CD4-positive, alpha-beta T cell treated with Interleukin-17A for 4 hours (primary cell): Measurements from ENCODE around the gene TRIM3.
"Not testable (repeated sequence)": the region's sequence is repeated elsewhere in the genome, so short reads cannot be mapped to it uniquely, and the experiment has no call there.

ENCODE experiments used
- DNase-seq: peaks from one replicate; pipeline ENCODE4 v3.0.0-alpha.2; 2020; ENCODE audit warnings: mixed read lengths

TRIM3 gene

GRCh38 chr11:6473451-6474412 is at the start of gene TRIM3:
Gene TRIM3, minus strand, starts transcription at chr11:6473941. Its CDS starts 8,246 bp downstream, at chr11:6465695.
- DNase-seq, result peak; percentile 94

- DNase-seq, result no peak
These were observed 49.5 kb upstream of the TRIM3 start for GRCh38 chr11:6523253-6523652.

- not testable (repeated sequence) for DNase-seq
These were observed 48.2 kb upstream of the TRIM3 start for GRCh38 chr11:6521946-6522345.

- no peak for DNase-seq
These were observed 46.5 kb upstream of the TRIM3 start for GRCh38 chr11:6520265-6520664.

- no peak for DNase-seq
These were observed 43.1 kb upstream of the TRIM3 start for GRCh38 chr11:6516865-6517264.

GRCh38 chr11:6505577-6506240 is 32.0 kb upstream of the TRIM3 start:
- DNase-seq, result peak; percentile 21

- no peak for DNase-seq
These were observed 30.4 kb upstream of the TRIM3 start for GRCh38 chr11:6504166-6504565.

GRCh38 chr11:6502382-6502781 is 28.6 kb upstream of the TRIM3 start:
- no peak for DNase-seq

GRCh38 chr11:6498544-6498943 is 24.8 kb upstream of the TRIM3 start:
- no peak for DNase-seq

- no peak for DNase-seq
These were observed 24.4 kb upstream of the TRIM3 start for GRCh38 chr11:6498121-6498520.

GRCh38 chr11:6497069-6497839 is 23.5 kb upstream of the TRIM3 start, which contains the start of gene DNHD1:
Gene DNHD1, plus strand, starts transcription at chr11:6497280. Its CDS starts 936 bp downstream, at chr11:6498216.
- DNase-seq, result no peak

GRCh38 chr11:6489306-6489705 is 15.6 kb upstream of the TRIM3 start:
- DNase-seq, result no peak

GRCh38 chr11:6488821-6489220 is 15.1 kb upstream of the TRIM3 start:
- DNase-seq, result no peak

GRCh38 chr11:6488342-6488741 is 14.6 kb upstream of the TRIM3 start:
- DNase-seq, result no peak

- no peak for DNase-seq
These were observed 13.2 kb upstream of the TRIM3 start for GRCh38 chr11:6486938-6487337.

- no peak for DNase-seq
These were observed 12.5 kb upstream of the TRIM3 start for GRCh38 chr11:6486256-6486655.

GRCh38 chr11:6485661-6486060 is 11.9 kb upstream of the TRIM3 start:
- DNase-seq, result no peak

GRCh38 chr11:6483015-6483414 is 9.3 kb upstream of the TRIM3 start:
- no peak for DNase-seq

GRCh38 chr11:6482441-6482840 is 8.7 kb upstream of the TRIM3 start:
- DNase-seq, result no peak

GRCh38 chr11:6481924-6482275 is 8.2 kb upstream of the TRIM3 start:
- no peak for DNase-seq

GRCh38 chr11:6481012-6481923 is 7.5 kb upstream of the TRIM3 start, which contains the start of the genes ARFIP2 and TIMM10B:
Gene ARFIP2, minus strand, starts transcription at chr11:6481331. Its CDS starts 910 bp downstream, at chr11:6480421.
Gene TIMM10B, plus strand, starts transcription at chr11:6481501. Its CDS starts 16 bp downstream, at chr11:6481517.
- peak; percentile 97 for DNase-seq
